ENCODE data around the gene RNF4.

RNF4 gene

DNA sequence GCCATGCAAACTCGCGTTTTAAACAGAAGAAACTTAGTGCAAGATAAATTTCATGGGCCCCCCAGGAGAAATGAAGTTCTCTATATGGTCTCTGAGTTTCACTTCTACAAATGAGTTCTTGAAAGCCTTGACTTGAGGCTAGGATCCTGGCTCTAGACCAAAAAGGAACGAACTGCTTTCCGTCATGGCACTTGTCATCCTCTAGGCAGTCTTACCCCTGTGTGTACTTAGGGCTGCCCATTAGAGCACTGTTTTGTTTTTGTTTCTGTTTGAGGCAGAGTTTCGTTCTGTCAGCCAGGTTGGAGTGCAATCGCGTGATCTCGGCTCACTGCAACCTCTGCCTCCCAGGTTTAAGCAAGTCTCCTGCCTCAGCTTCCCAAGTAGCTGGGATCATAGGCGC is 29.0 kb downstream of the RNF4 start:
- H3K4me3 ChIP-seq (ENCODE audit: low read depth, low read length) = no peak overlapping the region
- TF ChIP-seq, protein P1, sequence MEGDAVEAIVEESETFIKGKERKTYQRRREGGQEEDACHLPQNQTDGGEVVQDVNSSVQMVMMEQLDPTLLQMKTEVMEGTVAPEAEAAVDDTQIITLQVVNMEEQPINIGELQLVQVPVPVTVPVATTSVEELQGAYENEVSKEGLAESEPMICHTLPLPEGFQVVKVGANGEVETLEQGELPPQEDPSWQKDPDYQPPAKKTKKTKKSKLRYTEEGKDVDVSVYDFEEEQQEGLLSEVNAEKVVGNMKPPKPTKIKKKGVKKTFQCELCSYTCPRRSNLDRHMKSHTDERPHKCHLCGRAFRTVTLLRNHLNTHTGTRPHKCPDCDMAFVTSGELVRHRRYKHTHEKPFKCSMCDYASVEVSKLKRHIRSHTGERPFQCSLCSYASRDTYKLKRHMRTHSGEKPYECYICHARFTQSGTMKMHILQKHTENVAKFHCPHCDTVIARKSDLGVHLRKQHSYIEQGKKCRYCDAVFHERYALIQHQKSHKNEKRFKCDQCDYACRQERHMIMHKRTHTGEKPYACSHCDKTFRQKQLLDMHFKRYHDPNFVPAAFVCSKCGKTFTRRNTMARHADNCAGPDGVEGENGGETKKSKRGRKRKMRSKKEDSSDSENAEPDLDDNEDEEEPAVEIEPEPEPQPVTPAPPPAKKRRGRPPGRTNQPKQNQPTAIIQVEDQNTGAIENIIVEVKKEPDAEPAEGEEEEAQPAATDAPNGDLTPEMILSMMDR (IDR thresholded peaks at IDR 0.05; ENCODE audit: low read depth, low read length, missing control alignments) = peak; percentile 4
- DNase-seq (ENCODE audit: low read depth) = peak; percentile 91

DNA sequence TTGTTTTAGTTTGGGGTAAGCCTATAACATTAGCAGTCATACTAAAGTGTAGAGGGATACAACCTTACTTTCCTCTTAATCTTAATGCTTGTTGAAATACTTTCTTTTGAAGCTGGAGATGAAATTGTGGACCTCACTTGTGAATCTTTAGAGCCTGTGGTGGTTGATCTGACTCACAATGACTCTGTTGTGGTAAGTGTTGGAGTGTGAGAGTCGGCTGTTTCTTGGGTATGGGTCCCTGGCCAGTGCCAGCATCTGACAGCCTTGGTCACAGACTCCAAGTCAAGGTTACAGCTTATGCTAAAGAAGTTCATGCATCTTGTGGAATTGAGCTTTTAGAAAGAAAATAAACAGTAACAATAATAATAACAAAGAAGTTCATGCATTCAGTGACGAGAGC is 31.6 kb downstream of the RNF4 start:
- TF ChIP-seq, protein P1 (IDR thresholded peaks at IDR 0.05; ENCODE audit: low read depth, low read length, missing control alignments) = no peak
- H3K4me3 ChIP-seq (ENCODE audit: low read depth, low read length) = no peak overlapping the region
- DNase-seq (ENCODE audit: low read depth) = no peak

DNA sequence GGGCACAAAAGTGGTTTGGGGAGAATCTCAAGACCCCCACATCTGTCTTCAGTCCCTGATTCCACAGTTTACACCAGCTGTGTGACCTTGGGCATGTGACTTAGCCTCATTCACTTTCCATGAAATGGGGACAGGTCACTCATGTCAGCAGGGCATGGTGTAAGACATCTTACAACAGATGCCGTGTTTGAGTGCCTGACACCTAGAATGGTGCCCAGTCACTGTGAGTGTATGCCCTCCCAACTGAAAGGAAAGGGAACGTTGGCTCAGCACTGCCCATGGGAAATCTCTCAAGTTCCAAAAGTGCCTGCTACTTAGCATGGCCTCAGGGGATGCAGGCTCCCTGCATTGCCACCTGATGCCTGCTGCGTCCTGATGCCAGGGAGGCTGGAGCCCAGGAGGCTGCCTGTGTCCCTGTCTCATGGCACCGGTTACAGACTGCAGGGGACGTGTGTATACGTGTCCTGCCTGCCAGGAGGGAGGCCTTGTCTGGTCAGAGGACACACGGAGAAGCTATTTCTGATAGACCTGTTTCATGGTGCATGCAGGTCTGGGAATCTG is 32.2 kb downstream of the RNF4 start:
- TF ChIP-seq, protein P1 (IDR thresholded peaks at IDR 0.05; ENCODE audit: low read depth, low read length, missing control alignments) = no peak
- no peak for DNase-seq (ENCODE audit: low read depth)
- H3K4me3 ChIP-seq (ENCODE audit: low read depth, low read length) = no peak overlapping the region

- TF ChIP-seq, protein P1 (IDR thresholded peaks at IDR 0.05; ENCODE audit: low read depth, low read length, missing control alignments) = no peak
- DNase-seq (ENCODE audit: low read depth) = no peak
- H3K4me3 ChIP-seq (ENCODE audit: low read depth, low read length) = no peak overlapping the region
These were observed 34.9 kb downstream of the RNF4 start for GRCh38 chr4:2503809-2504208.

DNA sequence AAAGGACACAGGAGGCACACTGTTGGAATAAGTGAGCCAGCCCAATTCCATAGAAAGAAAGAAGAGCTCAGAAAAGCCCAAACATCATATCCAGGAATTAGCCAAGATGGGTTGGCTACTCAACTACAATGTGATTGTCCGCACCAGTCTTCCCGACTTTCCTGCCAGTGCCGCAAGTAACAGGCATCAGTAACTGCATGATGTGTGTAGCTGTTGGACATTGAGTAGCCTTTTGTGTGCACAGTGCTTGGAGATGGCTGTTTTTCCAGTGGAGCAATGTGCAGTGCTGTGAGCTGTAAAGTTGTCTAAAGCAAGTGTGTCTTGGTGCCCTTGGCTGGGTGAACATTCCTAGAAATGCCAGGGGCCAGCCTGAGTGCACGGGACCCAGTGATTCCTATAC is 38.4 kb downstream of the RNF4 start:
- TF ChIP-seq, protein P1 (IDR thresholded peaks at IDR 0.05; ENCODE audit: low read depth, low read length, missing control alignments) = no peak
- no peak for DNase-seq (ENCODE audit: low read depth)
- H3K4me3 ChIP-seq (ENCODE audit: low read depth, low read length) = no peak overlapping the region

- H3K4me3 ChIP-seq (ENCODE audit: low read depth, low read length) = no peak overlapping the region
- DNase-seq (ENCODE audit: low read depth) = no peak
- TF ChIP-seq, protein P1 (IDR thresholded peaks at IDR 0.05; ENCODE audit: low read depth, low read length, missing control alignments) = no peak
These were observed 38.9 kb downstream of the RNF4 start for GRCh38 chr4:2507855-2508254.

Data from GM12864 (cell line).